GM21723 (cell line): ENCODE measurements around the gene RGS12.
"Not testable (repeated sequence)": the region's sequence is repeated elsewhere in the genome, so short reads cannot be mapped to it uniquely, and the experiment has no call there.

ENCODE experiments used
- ATAC-seq: cut with Tn5 transposase; IDR thresholded peaks from one replicate; pipeline ENCODE4 v1.9.1; 2021; ENCODE audit warnings: mild to moderate bottlenecking, moderate library complexity; ENCODE audit not compliant: unreplicated experiment

The RGS12 gene

GRCh38 chr4:3295837-3296624, 3.2 kb downstream of the RGS12 start:
- ATAC-seq, result no peak

GRCh38 chr4:3296651-3297050, 3.8 kb downstream of the RGS12 start:
- no peak for ATAC-seq

GRCh38 chr4:3297066-3297859, 4.4 kb downstream of the RGS12 start:
- ATAC-seq, result no peak

- ATAC-seq, result no peak
These were observed 6.5 kb downstream of the RGS12 start for GRCh38 chr4:3299122-3299975.

- no peak for ATAC-seq
These were observed 7.3 kb downstream of the RGS12 start for GRCh38 chr4:3299976-3300671.

- ATAC-seq, result not testable (repeated sequence)
These were observed 8.1 kb downstream of the RGS12 start for GRCh38 chr4:3300882-3301281.

GRCh38 chr4:3301450-3302172, 8.8 kb downstream of the RGS12 start:
- no peak for ATAC-seq

GRCh38 chr4:3302173-3302785, 9.5 kb downstream of the RGS12 start:
- peak; percentile 62 for ATAC-seq

- ATAC-seq, result no peak
These were observed 10.2 kb downstream of the RGS12 start for GRCh38 chr4:3302786-3303564.

GRCh38 chr4:3303565-3303824, 10.7 kb downstream of the RGS12 start:
- ATAC-seq, result no peak

- no peak for ATAC-seq
These were observed 11.3 kb downstream of the RGS12 start for GRCh38 chr4:3303923-3304710.

GRCh38 chr4:3304831-3305609, 12.2 kb downstream of the RGS12 start:
- ATAC-seq, result no peak

- no peak for ATAC-seq
These were observed 13.0 kb downstream of the RGS12 start for GRCh38 chr4:3305610-3306371.

- ATAC-seq, result no peak
These were observed 13.6 kb downstream of the RGS12 start for GRCh38 chr4:3306450-3306849.

GRCh38 chr4:3307060-3307459, 14.2 kb downstream of the RGS12 start:
- ATAC-seq, result no peak

- ATAC-seq, result no peak
These were observed 14.7 kb downstream of the RGS12 start for GRCh38 chr4:3307486-3307885.
